GM23248 (cell line): ENCODE data around the gene NAT16. TPM values are rescaled to one million over a fixed set of nuclear protein-coding genes. Genes with fewer than 3 reads are reported as not detected.

Experiments used
- DNase-seq: peaks from one replicate; pipeline ENCODE4 v3.0.0-alpha.2; 2015
- H2AFZ ChIP-seq: fragments of 200-600 bp; sonication (generic); 2 replicates; pipeline ENCODE4 v1.6.1; 2016; ENCODE audit warnings: antibody characterized with exemption
- H3F3A ChIP-seq: fragments of 200-600 bp; sonication (generic); 2 replicates; pipeline ENCODE4 v1.6.1; 2016; ENCODE audit warnings: mild to moderate bottlenecking, antibody characterized with exemption, mixed run types; ENCODE audit not compliant: insufficient read depth
- H3K27ac ChIP-seq: fragments of 200-600 bp; sonication (generic); 2 replicates; pipeline ENCODE4 v1.5.1; 2016; ENCODE audit warnings: mild to moderate bottlenecking
- H3K27me3 ChIP-seq: fragments of 200-600 bp; sonication (generic); replicated peaks from 2 replicates; pipeline ENCODE4 v1.6.1; 2016; ENCODE audit warnings: mild to moderate bottlenecking; ENCODE audit not compliant: insufficient read depth
- H3K36me3 ChIP-seq: fragments of 200-600 bp; sonication (generic); 2 replicates; pipeline ENCODE4 v1.6.1; 2016; ENCODE audit warnings: low read depth, mild to moderate bottlenecking
- H3K4me1 ChIP-seq: fragments of 200-600 bp; sonication (generic); 2 replicates; pipeline ENCODE4 v1.6.1; 2016; ENCODE audit warnings: mild to moderate bottlenecking; ENCODE audit not compliant: insufficient read depth
- H3K4me2 ChIP-seq: fragments of 200-600 bp; sonication (generic); one replicate; pipeline ENCODE4 v1.6.1; 2016; ENCODE audit warnings: mild to moderate bottlenecking; ENCODE audit not compliant: unreplicated experiment
- H3K4me3 ChIP-seq: fragments of 200-600 bp; sonication (generic); 2 replicates; pipeline ENCODE4 v1.5.1; 2016; ENCODE audit warnings: mild to moderate bottlenecking
- H3K79me2 ChIP-seq: fragments of 200-600 bp; sonication (generic); 2 replicates; pipeline ENCODE4 v1.6.1; 2016; ENCODE audit warnings: mild to moderate bottlenecking; ENCODE audit not compliant: insufficient read depth
- H3K9ac ChIP-seq: fragments of 200-600 bp; sonication (generic); 2 replicates; pipeline ENCODE4 v1.6.1; 2016; ENCODE audit warnings: mild to moderate bottlenecking
- H3K9me2 ChIP-seq: fragments of 200-600 bp; sonication (generic); 2 replicates; pipeline ENCODE4 v1.6.1; 2016; ENCODE audit warnings: mixed run types, mild to moderate bottlenecking, moderate library complexity; ENCODE audit not compliant: insufficient read depth
- H3K9me3 ChIP-seq: fragments of 200-600 bp; sonication (generic); one replicate; pipeline ENCODE4 v1.6.1; 2017; ENCODE audit warnings: low read depth
- H4K20me1 ChIP-seq: fragments of 200-600 bp; sonication (generic); 2 replicates; pipeline ENCODE4 v1.6.0; 2016; ENCODE audit not compliant: insufficient read depth
- EZH2 ChIP-seq: fragments of 200-600 bp; sonication (generic); IDR thresholded peaks from 2 replicates; pipeline ENCODE4 v1.6.1; 2018; ENCODE audit warnings: antibody characterized with exemption, mild to moderate bottlenecking; ENCODE audit not compliant: insufficient read depth, poor library complexity, severe bottlenecking
- EZH2phosphoT487 ChIP-seq: fragments of 200-600 bp; sonication (generic); IDR thresholded peaks from 2 replicates; pipeline ENCODE4 v1.6.1; 2018; ENCODE audit warnings: antibody characterized with exemption, moderate library complexity, mild to moderate bottlenecking, low read depth; ENCODE audit not compliant: insufficient read depth
- WGBS, 2 experiments: methylation state at CpG; one replicate each; pipeline ENCODE4 v1.1.6; 2015 to 2017; ENCODE audit warnings: low lambda C conversion rate in 2 of 2, low coverage in 1 of 2; ENCODE audit errors: missing lambda C conversion rate in 2 of 2; 5-methylcytosine and 5-hydroxymethylcytosine counted together
- in situ Hi-C: fragments of 300-500 bp; cut with MboI; formaldehyde crosslinking; loops from 2 replicates; pipeline ENCODE4 v1.15.0; 2020
- polyA plus RNA-seq: library from polyadenylated mRNA; unstranded; fragments of >200 nt; fragmentation: Nextera tagmentation; extraction: Ambion mirVana; gene quantifications from 2 replicates; pipeline ENCODE4 v1.2.1, GENCODE V29; 2016
- total RNA-seq: library from RNA; depleted of rRNA; stranded (reverse); fragments of >200 nt; shearing (Covaris generic); gene quantifications from 2 replicates; pipeline ENCODE4 v1.2.3, GENCODE V29; 2014

NAT16 gene
- total and polyA plus RNA-seq, 2 experiments from 2014 or later, result not detected

DNA sequence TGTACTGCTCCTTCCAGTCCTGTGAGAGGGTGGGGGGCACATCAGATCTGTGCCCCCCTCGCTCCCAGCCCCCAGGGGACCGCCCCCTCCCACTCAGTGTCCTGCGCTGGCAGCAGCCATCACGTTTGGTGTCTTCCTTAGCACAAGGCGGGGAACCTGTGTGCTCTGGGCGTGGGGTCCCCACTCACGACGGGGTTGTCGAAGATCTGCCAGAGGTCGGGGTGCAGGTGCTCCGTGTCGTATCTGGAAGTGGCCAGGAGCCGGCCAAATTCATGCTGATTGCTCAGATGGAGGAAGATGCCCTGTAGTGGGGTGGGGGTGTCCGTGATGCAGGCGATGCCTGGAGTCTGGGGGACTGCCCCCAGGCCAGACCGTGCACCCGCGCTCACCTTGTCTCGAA, 30.1 kb upstream of the NAT16 start:
- Histone ChIP-seq H3K4me1 (peaks cover 4% of the 10 kb centered on the region; the same call in 1 of the 2 replicates), H3K27ac (no peak overlapping the region), H3K9me2 (no peaks in the 10 kb centered on the region), H3K9me3 (no peaks in the 10 kb centered on the region), H4K20me1 (no peaks in the 10 kb centered on the region), H3F3A (peaks cover 4% of the 10 kb centered on the region; the same call in 1 of the 2 replicates), H3K4me2 (no peak overlapping the region), H3K9ac (no peak overlapping the region), H3K36me3 (peaks cover 11% of the 10 kb centered on the region; the same call in 1 of the 2 replicates), H3K27me3 (no peaks in the 10 kb centered on the region), H3K79me2 (peaks cover 16% of the 10 kb centered on the region), H2AFZ (no peak overlapping the region), H3K4me3 (no peak overlapping the region)
- no peak for DNase-seq
- TF ChIP-seq EZH2, result no peak
- 93 to 99% methylated on average over 13 to 19 of the region's 19 CpGs for WGBS, 2 experiments
- in situ Hi-C loops, result no loop called here

DNA sequence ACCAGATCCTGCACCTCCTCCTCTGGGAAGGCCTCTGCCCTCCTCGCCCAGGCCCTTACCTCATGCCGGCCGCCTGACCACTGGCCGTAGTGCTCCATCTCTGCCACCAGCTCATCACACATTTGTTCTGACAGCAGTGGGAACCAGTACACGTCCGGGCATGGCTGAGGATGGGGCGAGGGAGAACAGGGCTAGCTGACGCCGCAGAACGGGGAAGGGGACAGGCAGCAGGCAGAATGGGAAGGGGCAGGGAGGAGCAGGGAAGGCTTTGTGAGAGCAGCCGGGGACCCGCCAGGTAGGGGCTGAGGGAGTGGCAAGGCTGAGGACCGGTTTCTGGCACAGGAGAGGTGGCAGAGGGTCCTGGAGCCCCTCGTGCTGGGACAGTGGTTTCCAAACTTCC, 28.7 kb upstream of the NAT16 start:
- H3K9me3 ChIP-seq, result no peaks in the 10 kb centered on the region
- no peak for TF ChIP-seq EZH2
- TF ChIP-seq EZH2phosphoT487, result no peak

DNA sequence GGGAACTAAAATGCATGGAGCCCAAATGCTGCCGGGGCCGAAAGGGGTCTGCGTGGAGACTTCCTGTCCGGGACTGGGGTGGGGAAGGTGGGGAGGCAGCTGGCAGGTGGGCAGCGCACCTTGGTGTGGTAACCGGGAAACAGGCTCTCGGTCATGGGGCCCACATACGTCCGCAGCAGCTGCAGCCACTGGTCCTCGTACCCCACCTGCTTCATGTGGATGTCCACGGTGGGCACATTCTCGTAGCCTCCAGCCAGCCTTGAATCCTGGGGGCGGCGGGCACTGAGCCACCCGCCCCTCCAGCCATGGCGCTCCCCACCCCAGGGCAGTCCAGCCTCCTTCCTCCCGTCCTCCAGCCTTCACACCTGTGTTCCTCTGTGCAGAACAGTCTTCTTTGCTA, 27.4 kb upstream of the NAT16 start:
- no peak overlapping the region for H3K4me3 ChIP-seq
- peaks cover 6% of the 10 kb centered on the region; the same call in 1 of the 2 replicates for H3F3A ChIP-seq
- no peaks in the 10 kb centered on the region; the same call in 1 of the 2 replicates for H3K36me3 ChIP-seq
- no peaks in the 10 kb centered on the region for H3K9me3 ChIP-seq
- WGBS, 2 experiments, result 95 to 98% methylated on average over 15 to 16 of the region's 17 CpGs
- H2AFZ ChIP-seq, result no peak overlapping the region
- TF ChIP-seq EZH2phosphoT487, result no peak
- TF ChIP-seq EZH2, result no peak
- no peaks in the 10 kb centered on the region for H3K79me2 ChIP-seq
- no peaks in the 10 kb centered on the region for H3K9me2 ChIP-seq
- H3K4me1 ChIP-seq, result no peaks in the 10 kb centered on the region
- no peaks in the 10 kb centered on the region for H4K20me1 ChIP-seq
- no peak for DNase-seq
- in situ Hi-C loops, result no loop called here
- no peak overlapping the region for H3K9ac ChIP-seq
- no peak overlapping the region for H3K4me2 ChIP-seq
- H3K27me3 ChIP-seq, result peaks cover 3% of the 10 kb centered on the region; the same call in 1 of the 2 replicates
- H3K27ac ChIP-seq, result no peak overlapping the region

More for the DNA sequence above, 28.7 kb upstream of the NAT16 start:
- Histone ChIP-seq H3K4me1 (no peaks in the 10 kb centered on the region), H3K79me2 (peaks cover 2% of the 10 kb centered on the region), H3F3A (peaks cover 6% of the 10 kb centered on the region; the same call in 1 of the 2 replicates), H2AFZ (no peak overlapping the region), H3K9ac (no peak overlapping the region), H3K36me3 (peaks cover 4% of the 10 kb centered on the region; the same call in 1 of the 2 replicates), H3K4me3 (no peak overlapping the region), H3K27ac (no peak overlapping the region), H4K20me1 (no peaks in the 10 kb centered on the region), H3K9me2 (no peaks in the 10 kb centered on the region), H3K27me3 (no peaks in the 10 kb centered on the region), H3K4me2 (no peak overlapping the region)
- no peak for DNase-seq
- 93 to 94% methylated on average over 14 of the region's 14 CpGs for WGBS, 2 experiments
- in situ Hi-C loops, result no loop called here

DNA sequence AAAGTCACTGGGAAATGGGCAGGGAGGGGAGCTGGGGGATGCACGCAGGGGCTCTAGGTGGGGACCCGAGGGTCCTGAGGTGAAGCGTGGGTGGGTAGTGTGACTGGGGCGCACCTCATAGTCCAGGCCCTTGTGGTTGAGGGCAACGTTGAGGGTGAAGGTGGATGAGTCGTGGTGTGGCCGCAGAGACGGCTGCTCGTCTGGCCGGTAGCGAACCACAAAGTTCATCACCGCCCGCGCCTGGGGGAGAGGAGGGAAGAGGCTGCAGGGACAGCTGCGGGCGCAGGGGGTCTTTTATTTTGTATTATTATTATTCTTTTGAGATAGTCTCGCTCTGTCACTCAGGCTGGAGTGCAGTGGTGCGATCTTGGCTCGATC, 26.6 kb upstream of the NAT16 start:
- no peak overlapping the region for H3K9ac ChIP-seq
- no peak overlapping the region for H3K4me3 ChIP-seq
- H4K20me1 ChIP-seq, result no peaks in the 10 kb centered on the region
- no peak overlapping the region for H3K27ac ChIP-seq
- in situ Hi-C loops, result no loop called here
- H3K9me2 ChIP-seq, result no peaks in the 10 kb centered on the region
- peaks cover 12% of the 10 kb centered on the region; the same call in 1 of the 2 replicates for H3K27me3 ChIP-seq
- no peak overlapping the region for H2AFZ ChIP-seq
- H3K36me3 ChIP-seq, result no peaks in the 10 kb centered on the region; the same call in 1 of the 2 replicates
- no peak for DNase-seq
- no peaks in the 10 kb centered on the region for H3K4me1 ChIP-seq
- 80 to 83% methylated on average over 17 to 19 of the region's 19 CpGs for WGBS, 2 experiments
- H3F3A ChIP-seq, result peaks cover 6% of the 10 kb centered on the region; the same call in 1 of the 2 replicates
- H3K4me2 ChIP-seq, result no peak overlapping the region
- H3K9me3 ChIP-seq, result no peaks in the 10 kb centered on the region
- no peaks in the 10 kb centered on the region for H3K79me2 ChIP-seq
- TF ChIP-seq EZH2 (no peak), EZH2phosphoT487 (no peak)
